ENCODE data around the gene CDH16.

Gene CDH16

GRCh38 chr16:66898933-66899309, 19.8 kb downstream of the CDH16 start:
- TF ChIP-seq CTCF (IDR thresholded peaks at IDR 0.05) = no peak

GRCh38 chr16:66898207-66898606, 20.5 kb downstream of the CDH16 start:
- no peak for TF ChIP-seq CTCF (IDR thresholded peaks at IDR 0.05)

- TF ChIP-seq CTCF (IDR thresholded peaks at IDR 0.05) = no peak
Observed at GRCh38 chr16:66895999-66896398, 22.7 kb downstream of the CDH16 start.

GRCh38 chr16:66895689-66895979, 23.1 kb downstream of the CDH16 start:
- TF ChIP-seq CTCF (IDR thresholded peaks at IDR 0.05) = no peak

GRCh38 chr16:66894948-66895688, 23.6 kb downstream of the CDH16 start:
- TF ChIP-seq CTCF (IDR thresholded peaks at IDR 0.05) = peak; percentile 82

- TF ChIP-seq CTCF (IDR thresholded peaks at IDR 0.05) = no peak
Observed at GRCh38 chr16:66894055-66894454, 24.6 kb downstream of the CDH16 start.

GRCh38 chr16:66891797-66892196, 26.9 kb downstream of the CDH16 start:
- TF ChIP-seq CTCF (IDR thresholded peaks at IDR 0.05) = no peak

- TF ChIP-seq CTCF (IDR thresholded peaks at IDR 0.05) = no peak
Observed at GRCh38 chr16:66891360-66891759, 27.3 kb downstream of the CDH16 start.

Measured in LNCAP (cell line).